ENCODE data around the gene FPR2. TPM values are rescaled to one million over a fixed set of nuclear protein-coding genes. Genes with fewer than 3 reads are reported as not detected.

Gene FPR2
- total and polyA plus RNA-seq, 9 of the 15 experiments (the other 6 are each of a cell fraction or from before 2014, with no cell fraction given): 0.03 to 0.15 (median 0.07) TPM; not detected in 6

DNA sequence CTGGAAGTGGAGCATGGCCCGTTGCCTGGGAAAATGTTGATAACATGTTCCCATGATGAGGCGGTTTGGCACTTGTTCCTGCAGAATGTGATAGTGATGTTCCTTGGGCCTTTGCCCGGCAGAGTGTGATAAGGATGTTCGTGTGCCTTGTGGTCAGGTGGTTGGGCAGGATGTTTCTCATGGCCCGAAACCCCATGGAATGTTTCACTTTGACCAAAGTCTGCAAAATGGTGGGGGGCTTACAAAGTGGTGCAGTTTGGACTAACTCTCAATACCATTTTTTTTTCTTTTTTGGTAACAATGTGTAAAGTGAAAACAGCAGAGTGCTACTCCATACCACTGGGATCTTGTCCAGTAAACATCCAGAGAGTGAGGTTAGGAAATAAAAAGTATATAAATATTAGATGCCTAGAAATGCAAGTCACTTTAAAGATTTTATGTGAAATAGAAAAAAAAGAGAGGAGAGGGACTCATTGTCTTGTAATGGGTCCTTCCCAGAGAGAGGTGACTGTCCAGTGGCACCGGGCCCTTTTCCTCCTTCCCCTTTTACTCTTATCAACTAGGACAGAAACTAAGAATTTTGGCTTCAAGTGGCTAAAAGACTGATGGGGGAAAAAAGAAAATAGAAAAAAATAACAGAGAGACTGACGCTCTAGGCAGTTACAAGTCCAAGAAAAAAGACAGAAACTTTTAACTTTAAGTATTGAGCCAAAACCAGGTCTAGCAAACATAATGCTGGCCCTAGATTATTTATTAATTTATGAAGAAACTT is 39.7 kb downstream of the FPR2 start (continued):
- TF ChIP-seq, protein P1, sequence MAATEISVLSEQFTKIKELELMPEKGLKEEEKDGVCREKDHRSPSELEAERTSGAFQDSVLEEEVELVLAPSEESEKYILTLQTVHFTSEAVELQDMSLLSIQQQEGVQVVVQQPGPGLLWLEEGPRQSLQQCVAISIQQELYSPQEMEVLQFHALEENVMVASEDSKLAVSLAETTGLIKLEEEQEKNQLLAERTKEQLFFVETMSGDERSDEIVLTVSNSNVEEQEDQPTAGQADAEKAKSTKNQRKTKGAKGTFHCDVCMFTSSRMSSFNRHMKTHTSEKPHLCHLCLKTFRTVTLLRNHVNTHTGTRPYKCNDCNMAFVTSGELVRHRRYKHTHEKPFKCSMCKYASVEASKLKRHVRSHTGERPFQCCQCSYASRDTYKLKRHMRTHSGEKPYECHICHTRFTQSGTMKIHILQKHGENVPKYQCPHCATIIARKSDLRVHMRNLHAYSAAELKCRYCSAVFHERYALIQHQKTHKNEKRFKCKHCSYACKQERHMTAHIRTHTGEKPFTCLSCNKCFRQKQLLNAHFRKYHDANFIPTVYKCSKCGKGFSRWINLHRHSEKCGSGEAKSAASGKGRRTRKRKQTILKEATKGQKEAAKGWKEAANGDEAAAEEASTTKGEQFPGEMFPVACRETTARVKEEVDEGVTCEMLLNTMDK (IDR thresholded peaks at IDR 0.05; ENCODE audit: borderline replicate concordance, insufficient read depth, low read depth, low read length, poor library complexity, severe bottlenecking): no peak
- TF ChIP-seq, protein P2, sequence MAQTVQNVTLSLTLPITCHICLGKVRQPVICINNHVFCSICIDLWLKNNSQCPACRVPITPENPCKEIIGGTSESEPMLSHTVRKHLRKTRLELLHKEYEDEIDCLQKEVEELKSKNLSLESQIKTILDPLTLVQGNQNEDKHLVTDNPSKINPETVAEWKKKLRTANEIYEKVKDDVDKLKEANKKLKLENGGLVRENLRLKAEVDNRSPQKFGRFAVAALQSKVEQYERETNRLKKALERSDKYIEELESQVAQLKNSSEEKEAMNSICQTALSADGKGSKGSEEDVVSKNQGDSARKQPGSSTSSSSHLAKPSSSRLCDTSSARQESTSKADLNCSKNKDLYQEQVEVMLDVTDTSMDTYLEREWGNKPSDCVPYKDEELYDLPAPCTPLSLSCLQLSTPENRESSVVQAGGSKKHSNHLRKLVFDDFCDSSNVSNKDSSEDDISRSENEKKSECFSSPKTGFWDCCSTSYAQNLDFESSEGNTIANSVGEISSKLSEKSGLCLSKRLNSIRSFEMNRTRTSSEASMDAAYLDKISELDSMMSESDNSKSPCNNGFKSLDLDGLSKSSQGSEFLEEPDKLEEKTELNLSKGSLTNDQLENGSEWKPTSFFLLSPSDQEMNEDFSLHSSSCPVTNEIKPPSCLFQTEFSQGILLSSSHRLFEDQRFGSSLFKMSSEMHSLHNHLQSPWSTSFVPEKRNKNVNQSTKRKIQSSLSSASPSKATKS (CRISPR knock-in tag; IDR thresholded peaks at IDR 0.05): no peak
- TF ChIP-seq, protein P3, sequence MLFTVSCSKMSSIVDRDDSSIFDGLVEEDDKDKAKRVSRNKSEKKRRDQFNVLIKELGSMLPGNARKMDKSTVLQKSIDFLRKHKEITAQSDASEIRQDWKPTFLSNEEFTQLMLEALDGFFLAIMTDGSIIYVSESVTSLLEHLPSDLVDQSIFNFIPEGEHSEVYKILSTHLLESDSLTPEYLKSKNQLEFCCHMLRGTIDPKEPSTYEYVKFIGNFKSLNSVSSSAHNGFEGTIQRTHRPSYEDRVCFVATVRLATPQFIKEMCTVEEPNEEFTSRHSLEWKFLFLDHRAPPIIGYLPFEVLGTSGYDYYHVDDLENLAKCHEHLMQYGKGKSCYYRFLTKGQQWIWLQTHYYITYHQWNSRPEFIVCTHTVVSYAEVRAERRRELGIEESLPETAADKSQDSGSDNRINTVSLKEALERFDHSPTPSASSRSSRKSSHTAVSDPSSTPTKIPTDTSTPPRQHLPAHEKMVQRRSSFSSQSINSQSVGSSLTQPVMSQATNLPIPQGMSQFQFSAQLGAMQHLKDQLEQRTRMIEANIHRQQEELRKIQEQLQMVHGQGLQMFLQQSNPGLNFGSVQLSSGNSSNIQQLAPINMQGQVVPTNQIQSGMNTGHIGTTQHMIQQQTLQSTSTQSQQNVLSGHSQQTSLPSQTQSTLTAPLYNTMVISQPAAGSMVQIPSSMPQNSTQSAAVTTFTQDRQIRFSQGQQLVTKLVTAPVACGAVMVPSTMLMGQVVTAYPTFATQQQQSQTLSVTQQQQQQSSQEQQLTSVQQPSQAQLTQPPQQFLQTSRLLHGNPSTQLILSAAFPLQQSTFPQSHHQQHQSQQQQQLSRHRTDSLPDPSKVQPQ (CRISPR knock-in tag; IDR thresholded peaks at IDR 0.05; ENCODE audit: borderline replicate concordance): no peak
- no peak for TF ChIP-seq ZNF224 (CRISPR knock-in tag; IDR thresholded peaks at IDR 0.05)
- no peak for TF ChIP-seq ZNF184 (CRISPR knock-in tag; IDR thresholded peaks at IDR 0.05)
- TF ChIP-seq BHLHE40 (IDR thresholded peaks at IDR 0.05; ENCODE audit: low read length): peak; percentile 87
- no peak for TF ChIP-seq BACH1 (tag; IDR thresholded peaks at IDR 0.05)
- TF ChIP-seq PTBP1 (IDR thresholded peaks at IDR 0.05; ENCODE audit: low read depth, low read length): no peak
- TF ChIP-seq XRCC4 (IDR thresholded peaks at IDR 0.05; ENCODE audit: extremely low read depth, insufficient read depth, insufficient read length): no peak
- TF ChIP-seq ZFP1 (CRISPR knock-in tag; IDR thresholded peaks at IDR 0.05): no peak
- 0 out of 2 replicates have a peak, but pooled peaks have one; percentile 65 for TF ChIP-seq THRAP3 (IDR thresholded peaks at IDR 0.05; ENCODE audit: borderline replicate concordance)
- no peak for TF ChIP-seq KLF13 (tag; IDR thresholded peaks at IDR 0.05; ENCODE audit: borderline replicate concordance, low read depth)
- TF ChIP-seq, protein P4, sequence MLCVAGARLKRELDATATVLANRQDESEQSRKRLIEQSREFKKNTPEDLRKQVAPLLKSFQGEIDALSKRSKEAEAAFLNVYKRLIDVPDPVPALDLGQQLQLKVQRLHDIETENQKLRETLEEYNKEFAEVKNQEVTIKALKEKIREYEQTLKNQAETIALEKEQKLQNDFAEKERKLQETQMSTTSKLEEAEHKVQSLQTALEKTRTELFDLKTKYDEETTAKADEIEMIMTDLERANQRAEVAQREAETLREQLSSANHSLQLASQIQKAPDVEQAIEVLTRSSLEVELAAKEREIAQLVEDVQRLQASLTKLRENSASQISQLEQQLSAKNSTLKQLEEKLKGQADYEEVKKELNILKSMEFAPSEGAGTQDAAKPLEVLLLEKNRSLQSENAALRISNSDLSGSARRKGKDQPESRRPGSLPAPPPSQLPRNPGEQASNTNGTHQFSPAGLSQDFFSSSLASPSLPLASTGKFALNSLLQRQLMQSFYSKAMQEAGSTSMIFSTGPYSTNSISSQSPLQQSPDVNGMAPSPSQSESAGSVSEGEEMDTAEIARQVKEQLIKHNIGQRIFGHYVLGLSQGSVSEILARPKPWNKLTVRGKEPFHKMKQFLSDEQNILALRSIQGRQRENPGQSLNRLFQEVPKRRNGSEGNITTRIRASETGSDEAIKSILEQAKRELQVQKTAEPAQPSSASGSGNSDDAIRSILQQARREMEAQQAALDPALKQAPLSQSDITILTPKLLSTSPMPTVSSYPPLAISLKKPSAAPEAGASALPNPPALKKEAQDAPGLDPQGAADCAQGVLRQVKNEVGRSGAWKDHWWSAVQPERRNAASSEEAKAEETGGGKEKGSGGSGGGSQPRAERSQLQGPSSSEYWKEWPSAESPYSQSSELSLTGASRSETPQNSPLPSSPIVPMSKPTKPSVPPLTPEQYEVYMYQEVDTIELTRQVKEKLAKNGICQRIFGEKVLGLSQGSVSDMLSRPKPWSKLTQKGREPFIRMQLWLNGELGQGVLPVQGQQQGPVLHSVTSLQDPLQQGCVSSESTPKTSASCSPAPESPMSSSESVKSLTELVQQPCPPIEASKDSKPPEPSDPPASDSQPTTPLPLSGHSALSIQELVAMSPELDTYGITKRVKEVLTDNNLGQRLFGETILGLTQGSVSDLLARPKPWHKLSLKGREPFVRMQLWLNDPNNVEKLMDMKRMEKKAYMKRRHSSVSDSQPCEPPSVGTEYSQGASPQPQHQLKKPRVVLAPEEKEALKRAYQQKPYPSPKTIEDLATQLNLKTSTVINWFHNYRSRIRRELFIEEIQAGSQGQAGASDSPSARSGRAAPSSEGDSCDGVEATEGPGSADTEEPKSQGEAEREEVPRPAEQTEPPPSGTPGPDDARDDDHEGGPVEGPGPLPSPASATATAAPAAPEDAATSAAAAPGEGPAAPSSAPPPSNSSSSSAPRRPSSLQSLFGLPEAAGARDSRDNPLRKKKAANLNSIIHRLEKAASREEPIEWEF (CRISPR knock-in tag; IDR thresholded peaks at IDR 0.05): no peak; the same call in 1 of the 2 replicates
- TF ChIP-seq NUFIP1 (IDR thresholded peaks at IDR 0.05; ENCODE audit: partially characterized antibody): no peak
- peak; percentile 69; the same call in 1 of the 2 replicates for TF ChIP-seq LCOR (CRISPR knock-in tag; IDR thresholded peaks at IDR 0.05)

Data from K562 (cell line).